Neural cell (in vitro differentiated cells): ENCODE results near the gene GALK1. TPM values are rescaled to one million over a fixed set of nuclear protein-coding genes. Genes with fewer than 3 reads are reported as not detected.

ENCODE experiments used
- H2AFZ ChIP-seq: fragments of 200-600, 300-800 bp; sonication (generic), shearing (Covaris generic); 2 replicates; pipeline ENCODE4 v1.6.0; 2014; ENCODE audit warnings: low read depth, mild to moderate bottlenecking, antibody characterized with exemption, low read length, moderate library complexity
- H3F3A ChIP-seq: fragments of 200-600 bp; shearing (Covaris generic); 2 replicates; pipeline ENCODE4 v1.6.1; 2016; ENCODE audit warnings: mild to moderate bottlenecking, moderate library complexity, mixed read lengths, antibody characterized with exemption, low read length; ENCODE audit not compliant: insufficient read depth, poor library complexity, severe bottlenecking
- H3K27ac ChIP-seq: fragments of 200-600, 300-800 bp; sonication (generic), shearing (Covaris generic); 2 replicates; pipeline ENCODE4 v1.5.1; 2014; ENCODE audit warnings: mild to moderate bottlenecking, low read length, moderate library complexity
- H3K27me3 ChIP-seq: fragments of 300-800, 200-600 bp; sonication (generic), shearing (Covaris generic); 2 replicates; pipeline ENCODE4 v1.6.0; 2014; ENCODE audit warnings: mild to moderate bottlenecking, low read depth, low read length, moderate library complexity; ENCODE audit not compliant: insufficient read depth
- H3K36me3 ChIP-seq: fragments of 300-800, 200-600 bp; sonication (generic), shearing (Covaris generic); 2 replicates; pipeline ENCODE4 v1.5.1; 2014; ENCODE audit warnings: mild to moderate bottlenecking, antibody characterized with exemption, low read length, moderate library complexity; ENCODE audit not compliant: insufficient read depth
- H3K4me2 ChIP-seq: fragments of 300-800, 200-600 bp; sonication (generic), shearing (Covaris generic); 2 replicates; pipeline ENCODE4 v1.6.0; 2014; ENCODE audit warnings: mild to moderate bottlenecking, low read length
- H3K4me3 ChIP-seq: fragments of 300-800, 200-600 bp; sonication (generic), shearing (Covaris generic); 2 replicates; pipeline ENCODE4 v1.5.1; 2014; ENCODE audit warnings: mild to moderate bottlenecking, low read length, moderate library complexity
- H3K79me2 ChIP-seq: fragments of 200-600 bp; shearing (Covaris generic); replicated peaks from 2 replicates; pipeline ENCODE4 v1.6.0; 2014; ENCODE audit warnings: mild to moderate bottlenecking, low read length, moderate library complexity; ENCODE audit not compliant: insufficient read depth
- H3K9ac ChIP-seq: fragments of 300-800, 200-600 bp; sonication (generic), shearing (Covaris generic); 2 replicates; pipeline ENCODE4 v1.6.1; 2016; ENCODE audit warnings: mild to moderate bottlenecking, low read length, mixed read lengths
- H3K9me2 ChIP-seq: fragments of 200-600 bp; shearing (Covaris generic); 2 replicates; pipeline ENCODE4 v1.6.1; 2016; ENCODE audit warnings: mild to moderate bottlenecking, low read length, mixed read lengths; ENCODE audit not compliant: insufficient read depth
- H3K9me3 ChIP-seq: fragments of 200-600, 300-800 bp; sonication (generic), shearing (Covaris generic); 2 replicates; pipeline ENCODE4 v1.6.1; 2016; ENCODE audit warnings: mild to moderate bottlenecking, mixed run types, low read length, moderate library complexity, mixed read lengths
- H4K20me1 ChIP-seq: fragments of 200-600 bp; shearing (Covaris generic); 2 replicates; pipeline ENCODE4 v1.6.1; 2016; ENCODE audit warnings: mild to moderate bottlenecking, mixed run types; ENCODE audit not compliant: insufficient read depth
- CTCF ChIP-seq: fragments of 450-650 bp; IDR thresholded peaks from 2 replicates; pipeline ENCODE4 v1.5.1; 2014; ENCODE audit warnings: antibody characterized with exemption, mild to moderate bottlenecking, moderate library complexity; ENCODE audit not compliant: poor library complexity, severe bottlenecking
- EP300 ChIP-seq: fragments of 450-650 bp; conservative IDR thresholded peaks from 2 replicates; pipeline ENCODE4 v1.6.1; 2014; ENCODE audit warnings: antibody characterized with exemption, mild to moderate bottlenecking, moderate library complexity; ENCODE audit not compliant: poor library complexity, severe bottlenecking
- EZH2 ChIP-seq: fragments of 200-600, 300-800 bp; shearing (Covaris generic), sonication (generic); IDR thresholded peaks from 2 replicates; pipeline ENCODE4 v1.6.1; 2014; ENCODE audit warnings: antibody characterized with exemption, low read length, borderline replicate concordance, mild to moderate bottlenecking; ENCODE audit not compliant: insufficient read depth, poor library complexity, severe bottlenecking
- MXI1 ChIP-seq: fragments of 450-650 bp; conservative IDR thresholded peaks from 2 replicates; pipeline ENCODE4 v1.6.1; 2014; ENCODE audit warnings: antibody characterized with exemption, mild to moderate bottlenecking; ENCODE audit not compliant: poor library complexity, severe bottlenecking
- POLR2AphosphoS5 ChIP-seq: IDR thresholded peaks from 2 replicates; pipeline ENCODE4 v1.6.1; 2012
- RAD21 ChIP-seq: fragments of 450-650 bp; conservative IDR thresholded peaks from 2 replicates; pipeline ENCODE4 v1.6.1; 2014; ENCODE audit warnings: antibody characterized with exemption, mild to moderate bottlenecking, moderate library complexity
- REST ChIP-seq: IDR thresholded peaks from 2 replicates; pipeline ENCODE4 v1.6.1; 2012; ENCODE audit warnings: borderline replicate concordance
- SMC3 ChIP-seq: fragments of 450-650 bp; conservative IDR thresholded peaks from 2 replicates; pipeline ENCODE4 v1.6.1; 2014; ENCODE audit warnings: antibody characterized with exemption, mild to moderate bottlenecking, moderate library complexity; ENCODE audit not compliant: poor library complexity
- TAF1 ChIP-seq: IDR thresholded peaks from 2 replicates; pipeline ENCODE4 v1.6.1; 2012; ENCODE audit warnings: low read depth
- polyA plus RNA-seq: library from polyadenylated mRNA; depleted of rRNA; stranded (reverse); fragments of >200 nt; gene quantifications from 2 replicates; pipeline ENCODE4 v1.2.3, GENCODE V29; 2014

GALK1 gene
- polyA plus RNA-seq, 1 donor from 2014 or later = 4.8 TPM

- no peak for TF ChIP-seq CTCF
- no peak for TF ChIP-seq MXI1
- no peak for TF ChIP-seq REST
- TF ChIP-seq EP300 = no peak
- TF ChIP-seq RAD21 = no peak
- TF ChIP-seq POLR2AphosphoS5 = no peak
- no peaks in the 10 kb centered on the region for H3K79me2 ChIP-seq
- no peak overlapping the region for H3K9ac ChIP-seq
- H3K4me2 ChIP-seq = no peak overlapping the region
- H3K27ac ChIP-seq = no peak overlapping the region
- no peaks in the 10 kb centered on the region for H3K9me3 ChIP-seq
- H3F3A ChIP-seq = no peaks in the 10 kb centered on the region
- no peaks in the 10 kb centered on the region for H3K9me2 ChIP-seq
- no peaks in the 10 kb centered on the region for H3K36me3 ChIP-seq
- H4K20me1 ChIP-seq = no peaks in the 10 kb centered on the region
- H3K27me3 ChIP-seq = no peaks in the 10 kb centered on the region
- H3K4me3 ChIP-seq = no peak overlapping the region
- no peak overlapping the region for H2AFZ ChIP-seq
Observed at GRCh38 chr17:75758131-75758905, 6.7 kb downstream of the GALK1 start.

GRCh38 chr17:75757086-75757681 is 7.8 kb downstream of the GALK1 start:
- Histone ChIP-seq H3K9me2 (no peaks in the 10 kb centered on the region), H3K9me3 (no peaks in the 10 kb centered on the region), H3F3A (no peaks in the 10 kb centered on the region), H3K4me3 (no peak overlapping the region), H2AFZ (no peak overlapping the region), H3K27me3 (no peaks in the 10 kb centered on the region), H3K79me2 (no peaks in the 10 kb centered on the region), H3K27ac (no peak overlapping the region), H3K4me2 (no peak overlapping the region), H4K20me1 (no peaks in the 10 kb centered on the region), H3K36me3 (no peaks in the 10 kb centered on the region), H3K9ac (no peak overlapping the region)
- TF ChIP-seq MXI1 = no peak
- no peak for TF ChIP-seq CTCF
- TF ChIP-seq EZH2 = no peak
- no peak for TF ChIP-seq SMC3
- no peak for TF ChIP-seq REST
- no peak for TF ChIP-seq TAF1
- TF ChIP-seq RAD21 = no peak
- TF ChIP-seq POLR2AphosphoS5 = no peak
- no peak for TF ChIP-seq EP300
